ENCODE data around the gene MYO19. TPM values are rescaled to one million over a fixed set of nuclear protein-coding genes. Genes with fewer than 3 reads are reported as not detected.
"Not testable (repeated sequence)": the region's sequence is repeated elsewhere in the genome, so short reads cannot be mapped to it uniquely, and the experiment has no call there.

Gene MYO19
- polyA plus RNA-seq, 1 experiment: 46.9 TPM

DNA sequence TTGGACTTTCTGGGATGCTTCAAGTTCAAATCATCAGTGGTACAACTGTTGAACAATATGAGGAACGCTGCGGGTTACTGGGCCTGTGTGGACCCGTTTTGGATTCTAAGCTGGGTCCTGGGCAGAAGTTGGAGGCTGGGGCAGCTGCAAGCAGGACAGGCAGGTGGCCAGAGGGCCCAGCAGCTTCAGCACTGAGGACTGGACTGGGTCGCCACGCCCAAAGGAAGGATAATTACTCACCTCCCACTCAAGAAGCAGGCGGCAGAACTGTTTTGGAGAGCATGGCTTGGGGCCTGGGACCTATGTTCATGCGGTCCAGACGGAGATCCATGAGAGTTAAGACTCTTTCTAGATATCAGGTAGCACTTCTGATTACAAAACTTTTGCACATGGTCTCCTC, 49.6 kb downstream of the MYO19 start:
- peaks cover 3% of the 10 kb centered on the region for H3K27me3 ChIP-seq (ENCODE audit: control insufficient read depth, insufficient read depth, low read length)
- no peaks in the 10 kb centered on the region for H3K36me3 ChIP-seq (ENCODE audit: control insufficient read depth, insufficient read depth, low read length)
- TF ChIP-seq, protein P1, sequence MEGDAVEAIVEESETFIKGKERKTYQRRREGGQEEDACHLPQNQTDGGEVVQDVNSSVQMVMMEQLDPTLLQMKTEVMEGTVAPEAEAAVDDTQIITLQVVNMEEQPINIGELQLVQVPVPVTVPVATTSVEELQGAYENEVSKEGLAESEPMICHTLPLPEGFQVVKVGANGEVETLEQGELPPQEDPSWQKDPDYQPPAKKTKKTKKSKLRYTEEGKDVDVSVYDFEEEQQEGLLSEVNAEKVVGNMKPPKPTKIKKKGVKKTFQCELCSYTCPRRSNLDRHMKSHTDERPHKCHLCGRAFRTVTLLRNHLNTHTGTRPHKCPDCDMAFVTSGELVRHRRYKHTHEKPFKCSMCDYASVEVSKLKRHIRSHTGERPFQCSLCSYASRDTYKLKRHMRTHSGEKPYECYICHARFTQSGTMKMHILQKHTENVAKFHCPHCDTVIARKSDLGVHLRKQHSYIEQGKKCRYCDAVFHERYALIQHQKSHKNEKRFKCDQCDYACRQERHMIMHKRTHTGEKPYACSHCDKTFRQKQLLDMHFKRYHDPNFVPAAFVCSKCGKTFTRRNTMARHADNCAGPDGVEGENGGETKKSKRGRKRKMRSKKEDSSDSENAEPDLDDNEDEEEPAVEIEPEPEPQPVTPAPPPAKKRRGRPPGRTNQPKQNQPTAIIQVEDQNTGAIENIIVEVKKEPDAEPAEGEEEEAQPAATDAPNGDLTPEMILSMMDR (IDR thresholded peaks at IDR 0.05; ENCODE audit: insufficient read depth, low read depth, low read length): no peak
- CTCF ChIA-PET: no interaction called here
- no peak for DNase-seq (ENCODE audit: low read depth)
- H3K4me3 ChIP-seq (ENCODE audit: low read depth, low read length): no peak overlapping the region
- POLR2A ChIA-PET: no interaction called here

DNA sequence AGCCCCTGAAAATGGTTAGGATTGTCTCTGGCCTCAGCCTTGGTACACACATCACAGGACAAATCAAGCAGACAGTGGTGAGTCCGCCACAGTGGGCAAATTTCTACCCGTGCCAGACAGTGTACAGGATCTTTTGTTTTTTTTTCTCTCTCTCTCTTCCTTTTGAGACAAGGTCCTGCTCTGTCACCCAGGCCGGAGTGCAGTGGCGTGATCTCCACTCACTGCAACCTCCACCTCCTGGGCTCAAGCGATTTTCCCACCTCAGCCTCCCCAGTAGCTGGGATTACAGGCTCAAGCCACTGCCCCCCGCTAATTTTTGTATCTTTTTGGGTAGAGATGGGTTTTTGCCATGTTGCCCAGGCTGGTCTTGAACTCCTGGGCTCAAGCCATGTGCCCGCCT, 50.6 kb downstream of the MYO19 start:
- POLR2A ChIA-PET: not testable (repeated sequence)

DNA sequence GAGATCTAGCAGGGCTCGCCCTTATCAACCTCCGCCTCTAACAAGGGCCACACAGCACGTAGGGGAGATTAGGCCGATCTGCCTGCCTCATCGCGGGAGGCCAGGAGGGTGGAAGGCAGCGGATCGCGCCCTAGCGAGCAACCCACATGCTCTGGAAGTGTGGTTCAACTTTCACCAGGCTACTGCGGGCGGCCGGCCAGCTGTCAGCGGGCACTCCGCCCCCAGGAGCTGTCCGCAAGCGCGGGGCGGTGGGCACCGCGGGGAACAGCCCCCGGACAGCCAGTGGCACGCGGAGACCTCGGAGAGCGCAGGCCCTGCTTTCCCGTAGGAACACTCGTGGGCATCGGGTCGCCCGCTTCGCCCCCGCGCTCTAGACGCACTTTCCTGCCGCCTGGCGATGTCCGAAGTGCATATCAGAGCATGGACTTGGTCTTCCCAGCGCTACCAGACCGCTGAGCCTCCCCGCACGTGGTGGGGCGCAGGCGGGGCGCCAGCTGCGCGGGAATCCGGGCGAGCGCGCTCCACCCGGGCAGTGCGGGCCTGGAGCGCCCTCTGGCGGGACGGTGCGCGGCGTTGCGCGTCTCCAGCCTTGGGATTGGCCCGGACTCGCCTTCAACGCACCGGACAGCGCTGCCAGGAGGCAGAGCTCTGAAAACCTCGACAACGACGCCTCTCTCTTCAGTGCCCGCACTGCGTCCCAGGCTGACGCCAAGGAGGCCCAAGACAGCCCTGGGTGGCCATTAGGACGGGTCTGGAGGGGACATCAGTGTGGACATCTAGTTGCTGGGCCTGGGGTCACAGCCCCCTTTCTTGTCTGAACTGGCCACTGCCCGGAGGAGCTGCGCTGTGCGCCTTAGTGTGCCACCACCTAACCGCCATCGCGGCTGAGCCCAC, 51.8 kb downstream of the MYO19 start:
- POLR2A ChIA-PET: no interaction called here

More for the DNA sequence above, 50.6 kb downstream of the MYO19 start:
- not testable (repeated sequence) for DNase-seq (ENCODE audit: low read depth); H3K36me3 ChIP-seq (ENCODE audit: control insufficient read depth, insufficient read depth, low read length); H3K27me3 ChIP-seq (ENCODE audit: control insufficient read depth, insufficient read depth, low read length); H3K4me3 ChIP-seq (ENCODE audit: low read depth, low read length)
- CTCF ChIA-PET: interaction anchor here (1.0 to 2.2 kb wide), 9 partner anchors 8 to 515 kb away, joined by 3 to 14 read pairs (median 5); no protein-coding TSS in a partner anchor

GRCh38 chr17:36481829-36482228, 52.8 kb downstream of the MYO19 start:
- DNase-seq (ENCODE audit: low read depth): no peak
- POLR2A ChIA-PET: no interaction called here
- CTCF ChIA-PET: interaction anchor here (1.0 to 2.2 kb wide), 3 partner anchors 9 to 512 kb away, joined by 4 to 7 read pairs (median 7); no protein-coding TSS in a partner anchor
- Histone ChIP-seq H3K4me3 (ENCODE audit: low read depth, low read length) (no peak overlapping the region), H3K27me3 (ENCODE audit: control insufficient read depth, insufficient read depth, low read length) (peaks cover 3% of the 10 kb centered on the region), H3K36me3 (ENCODE audit: control insufficient read depth, insufficient read depth, low read length) (no peaks in the 10 kb centered on the region)
- TF ChIP-seq, protein P1 (IDR thresholded peaks at IDR 0.05; ENCODE audit: insufficient read depth, low read depth, low read length): no peak

More for the DNA sequence above, 51.8 kb downstream of the MYO19 start:
- Histone ChIP-seq H3K4me3 (ENCODE audit: low read depth, low read length) (peak overlapping the region; percentile 29), H3K27me3 (ENCODE audit: control insufficient read depth, insufficient read depth, low read length) (peaks cover 3% of the 10 kb centered on the region), H3K36me3 (ENCODE audit: control insufficient read depth, insufficient read depth, low read length) (no peaks in the 10 kb centered on the region)
- CTCF ChIA-PET: interaction anchor here (0.8 to 2.2 kb wide), 16 partner anchors 9 to 513 kb away, joined by 3 to 14 read pairs (median 5); no protein-coding TSS in a partner anchor
- TF ChIP-seq, protein P1 (IDR thresholded peaks at IDR 0.05; ENCODE audit: insufficient read depth, low read depth, low read length): peak; percentile 77
- DNase-seq (ENCODE audit: low read depth): no peak

GRCh38 chr17:36475346-36475970, 59.2 kb downstream of the MYO19 start:
- no peaks in the 10 kb centered on the region; the same call in 1 of the 2 replicates for H3K27me3 ChIP-seq (ENCODE audit: control insufficient read depth, insufficient read depth, low read length)
- no peaks in the 10 kb centered on the region for H3K36me3 ChIP-seq (ENCODE audit: control insufficient read depth, insufficient read depth, low read length)
- DNase-seq (ENCODE audit: low read depth): no peak
- TF ChIP-seq, protein P1 (IDR thresholded peaks at IDR 0.05; ENCODE audit: insufficient read depth, low read depth, low read length): no peak
- ChIA-PET POLR2A (no interaction called here), CTCF (no interaction called here)
- no peak overlapping the region for H3K4me3 ChIP-seq (ENCODE audit: low read depth, low read length)

All from BJ (cell line).